ENCODE data around the gene SLC25A40. TPM values are rescaled to one million over a fixed set of nuclear protein-coding genes. Genes with fewer than 3 reads are reported as not detected.
A peak's percentile ranks its signal among the peaks of the same experiment; 100 is the strongest.
"Not testable (repeated sequence)": the region's sequence is repeated elsewhere in the genome, so short reads cannot be mapped to it uniquely, and the experiment has no call there.

SLC25A40 gene
- total RNA-seq, 1 experiment from 2014 or later, result 29.6 TPM

- DNase-seq (ENCODE audit: low spot score), result no peak
- H3K36me3 ChIP-seq (ENCODE audit: insufficient read depth, low read length, poor library complexity, severe bottlenecking), result no peaks in the 10 kb centered on the region
- intact Hi-C loops (cut with micrococcal nuclease; ENCODE audit: unreplicated experiment), result no loop called here
- BruUV-seq (replicated peaks), result no TSS peak
- H3K27me3 ChIP-seq (replicated peaks; ENCODE audit: insufficient read depth, low read depth, low read length, poor library complexity), result no peaks in the 10 kb centered on the region
- TF ChIP-seq CTCF (conservative IDR thresholded peaks at IDR 0.05; ENCODE audit: low read depth, low read length) (no peak), EZH2 (IDR thresholded peaks at IDR 0.05; ENCODE audit: borderline replicate concordance, low read depth, low read length, poor library complexity, severe bottlenecking) (no peak)
- CTCF ChIA-PET, result no interaction called here
- H3K9me3 ChIP-seq (ENCODE audit: low read depth, low read length, poor library complexity, severe bottlenecking), result no peaks in the 10 kb centered on the region
- POLR2A ChIA-PET (ENCODE audit: low non-redundant PET), result no interaction called here
- no peak overlapping the region for H3K27ac ChIP-seq (ENCODE audit: low read depth, low read length, poor library complexity, severe bottlenecking)
- no peak overlapping the region for H3K4me3 ChIP-seq (ENCODE audit: low read depth, low read length, poor library complexity, severe bottlenecking)
- no peaks in the 10 kb centered on the region for H3K4me1 ChIP-seq (ENCODE audit: insufficient read depth, low read length, poor library complexity, severe bottlenecking)
Observed at GRCh38 chr7:87833130-87833529, 43.0 kb downstream of the SLC25A40 start.

DNA sequence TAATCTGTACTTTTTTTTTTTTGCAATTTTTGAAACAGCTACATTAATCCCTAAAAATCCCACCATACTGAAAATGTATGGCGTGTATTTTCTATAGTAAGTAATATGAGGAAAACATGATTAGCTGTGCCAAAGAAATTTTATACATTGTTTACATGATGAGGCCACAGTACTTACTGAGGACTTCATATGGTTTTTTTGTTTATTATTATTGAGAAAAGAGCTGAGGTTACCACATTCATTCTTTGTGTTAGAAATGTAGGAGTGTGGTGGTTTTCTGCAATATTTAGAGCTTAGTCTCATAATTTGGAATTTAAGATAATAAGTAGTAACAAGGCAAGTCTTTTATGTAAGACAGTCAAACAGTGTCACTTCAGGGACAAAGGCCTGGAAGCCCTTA lies 45.1 kb downstream of the SLC25A40 start:
- H3K36me3 ChIP-seq (ENCODE audit: insufficient read depth, low read length, poor library complexity, severe bottlenecking), result no peaks in the 10 kb centered on the region
- H3K27me3 ChIP-seq (replicated peaks; ENCODE audit: insufficient read depth, low read depth, low read length, poor library complexity), result no peaks in the 10 kb centered on the region
- ChIA-PET CTCF (no interaction called here), POLR2A (ENCODE audit: low non-redundant PET) (no interaction called here)
- H3K4me3 ChIP-seq (ENCODE audit: low read depth, low read length, poor library complexity, severe bottlenecking), result no peak overlapping the region
- no TSS peak for BruUV-seq (replicated peaks)
- no peak for DNase-seq (ENCODE audit: low spot score)
- no peak overlapping the region for H3K27ac ChIP-seq (ENCODE audit: low read depth, low read length, poor library complexity, severe bottlenecking)
- intact Hi-C loops (cut with micrococcal nuclease; ENCODE audit: unreplicated experiment), result no loop called here
- H3K4me1 ChIP-seq (ENCODE audit: insufficient read depth, low read length, poor library complexity, severe bottlenecking), result no peaks in the 10 kb centered on the region
- H3K9me3 ChIP-seq (ENCODE audit: low read depth, low read length, poor library complexity, severe bottlenecking), result peaks cover 5% of the 10 kb centered on the region
- TF ChIP-seq EZH2 (IDR thresholded peaks at IDR 0.05; ENCODE audit: borderline replicate concordance, low read depth, low read length, poor library complexity, severe bottlenecking), result no peak
- TF ChIP-seq CTCF (conservative IDR thresholded peaks at IDR 0.05; ENCODE audit: low read depth, low read length), result no peak

- H3K9me3 ChIP-seq (ENCODE audit: low read depth, low read length, poor library complexity, severe bottlenecking); CTCF ChIA-PET; H3K4me3 ChIP-seq (ENCODE audit: low read depth, low read length, poor library complexity, severe bottlenecking); intact Hi-C loops (cut with micrococcal nuclease; ENCODE audit: unreplicated experiment); H3K4me1 ChIP-seq (ENCODE audit: insufficient read depth, low read length, poor library complexity, severe bottlenecking); H3K36me3 ChIP-seq (ENCODE audit: insufficient read depth, low read length, poor library complexity, severe bottlenecking); BruUV-seq (replicated peaks); H3K27ac ChIP-seq (ENCODE audit: low read depth, low read length, poor library complexity, severe bottlenecking); H3K27me3 ChIP-seq (replicated peaks; ENCODE audit: insufficient read depth, low read depth, low read length, poor library complexity); DNase-seq (ENCODE audit: low spot score); POLR2A ChIA-PET (ENCODE audit: low non-redundant PET): not testable (repeated sequence)
Observed at GRCh38 chr7:87828383-87828782, 47.8 kb downstream of the SLC25A40 start.

DNA sequence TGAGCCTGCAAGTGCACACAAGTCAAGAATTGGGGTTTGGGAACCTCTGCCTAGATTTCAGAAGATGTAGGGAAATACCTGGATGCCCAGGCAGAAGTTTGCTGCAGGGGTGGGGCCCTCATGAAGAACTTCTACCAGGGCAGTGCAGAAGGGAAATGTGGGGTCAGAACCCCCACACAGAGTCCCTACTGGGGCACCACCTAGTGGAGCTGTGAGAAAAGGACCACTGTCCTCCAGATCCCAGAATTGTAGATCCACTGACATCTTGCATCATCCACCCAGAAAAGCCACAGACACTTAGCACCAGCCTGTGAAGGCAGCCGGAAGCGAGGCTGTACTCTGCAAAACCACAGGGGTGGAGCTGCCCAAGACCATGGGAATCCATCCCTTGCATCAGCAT lies 50.8 kb downstream of the SLC25A40 start:
- POLR2A ChIA-PET (ENCODE audit: low non-redundant PET); CTCF ChIA-PET; H3K27me3 ChIP-seq (replicated peaks; ENCODE audit: insufficient read depth, low read depth, low read length, poor library complexity); intact Hi-C loops (cut with micrococcal nuclease; ENCODE audit: unreplicated experiment); H3K4me1 ChIP-seq (ENCODE audit: insufficient read depth, low read length, poor library complexity, severe bottlenecking); H3K9me3 ChIP-seq (ENCODE audit: low read depth, low read length, poor library complexity, severe bottlenecking); BruUV-seq (replicated peaks); H3K27ac ChIP-seq (ENCODE audit: low read depth, low read length, poor library complexity, severe bottlenecking); H3K4me3 ChIP-seq (ENCODE audit: low read depth, low read length, poor library complexity, severe bottlenecking); H3K36me3 ChIP-seq (ENCODE audit: insufficient read depth, low read length, poor library complexity, severe bottlenecking): not testable (repeated sequence)
- peak; percentile 4 for DNase-seq (ENCODE audit: low spot score)

GRCh38 chr7:87822056-87822455 lies 54.1 kb downstream of the SLC25A40 start:
- H3K4me1 ChIP-seq (ENCODE audit: insufficient read depth, low read length, poor library complexity, severe bottlenecking); POLR2A ChIA-PET (ENCODE audit: low non-redundant PET); H3K9me3 ChIP-seq (ENCODE audit: low read depth, low read length, poor library complexity, severe bottlenecking); H3K27me3 ChIP-seq (replicated peaks; ENCODE audit: insufficient read depth, low read depth, low read length, poor library complexity); CTCF ChIA-PET; H3K4me3 ChIP-seq (ENCODE audit: low read depth, low read length, poor library complexity, severe bottlenecking); BruUV-seq (replicated peaks); intact Hi-C loops (cut with micrococcal nuclease; ENCODE audit: unreplicated experiment); H3K27ac ChIP-seq (ENCODE audit: low read depth, low read length, poor library complexity, severe bottlenecking); H3K36me3 ChIP-seq (ENCODE audit: insufficient read depth, low read length, poor library complexity, severe bottlenecking); DNase-seq (ENCODE audit: low spot score): not testable (repeated sequence)

Measured in A673 (cell line).